GM12878 (cell line): ENCODE data around the gene IRAK2. TPM values are rescaled to one million over a fixed set of nuclear protein-coding genes. Genes with fewer than 3 reads are reported as not detected.

ENCODE experiments used
- ATAC-seq: fragments of 200-7000 bp; cut with Tn5 transposase; 3 replicates; pipeline ENCODE4 v1.9.1; 2020; ENCODE audit warnings: mild to moderate bottlenecking, moderate library complexity
- BruUV-seq: library from RNA; stranded (reverse); fragments of 400-500 nt; replicated peaks from 2 replicates; lab custom pipeline; 2021; lab: Mats Ljungman, UMichigan
- CTCF ChIA-PET: fragments of 300-600 bp; sonication (Branson Sonifier 250); formaldehyde crosslinking; extraction: SDS; loops from one replicate; lab custom pipeline; 2021; ENCODE audit warnings: inconsistent platforms; lab: Yijun Ruan, JAX
- POLR2A ChIA-PET: fragments of 350-600 bp; formaldehyde crosslinking; extraction: SDS; loops from one replicate; lab custom pipeline; 2021; ENCODE audit warnings: inconsistent platforms; lab: Charles Lee
- RAD21 ChIA-PET: fragments of 300-600 bp; sonication (Branson Sonifier 250); formaldehyde crosslinking; loops from one replicate; lab custom pipeline; 2023; ENCODE audit warnings: antibody characterized with exemption; ENCODE audit not compliant: unreplicated experiment; lab: Charles Lee
- SMC1A ChIA-PET: fragments of 300-600 bp; sonication (Branson Sonifier 250); formaldehyde crosslinking; loops from one replicate; lab custom pipeline; 2023; ENCODE audit not compliant: unreplicated experiment, uncharacterized antibody; lab: Charles Lee
- DNase-seq: peaks from one replicate; pipeline ENCODE4 v3.0.0-alpha.2; 2011; ENCODE audit warnings: low read depth, low spot score
- FAIRE-seq: peaks from 3 replicates; lab custom pipeline; 2011; peaks lifted over from hg19 to GRCh38; lab: Jason Lieb, UNC
- H2AFZ ChIP-seq: 2 replicates; pipeline ENCODE4 v1.6.0; 2011; ENCODE audit warnings: low read depth, low read length, control low read depth; ENCODE audit not compliant: control insufficient read depth
- H3K27ac ChIP-seq: 2 replicates; pipeline ENCODE4 v1.5.1; 2011; ENCODE audit warnings: control low read depth; ENCODE audit not compliant: control insufficient read depth, insufficient read depth
- H3K27me3 ChIP-seq, 2 experiments: replicated peaks in 1 of 2; 2 replicates each; pipeline versions ENCODE4 v1.6.0 to v1.6.1; 2011; ENCODE audit warnings: low read length in 1 of 2; ENCODE audit not compliant: control insufficient read depth in 2 of 2, insufficient read depth in 2 of 2
- H3K36me3 ChIP-seq, 2 experiments: 2 replicates each; pipeline ENCODE4 v1.5.1; 2011; ENCODE audit warnings: low read length in 1 of 2; ENCODE audit not compliant: control insufficient read depth in 2 of 2, insufficient read depth in 2 of 2
- H3K4me1 ChIP-seq: 2 replicates; pipeline ENCODE4 v1.6.1; 2011; ENCODE audit warnings: mild to moderate bottlenecking, low read length, moderate library complexity, mixed read lengths; ENCODE audit not compliant: control insufficient read depth, insufficient read depth
- H3K4me2 ChIP-seq: 2 replicates; pipeline ENCODE4 v1.6.0; 2011; ENCODE audit warnings: control low read depth; ENCODE audit not compliant: control insufficient read depth, insufficient read depth
- H3K4me3 ChIP-seq: fragments of 200-600 bp; sonication (generic); 2 replicates; pipeline ENCODE4 v1.5.1; 2016
- H3K79me2 ChIP-seq: 2 replicates; pipeline ENCODE4 v1.6.0; 2011; ENCODE audit warnings: low read length; ENCODE audit not compliant: control insufficient read depth, insufficient read depth
- H3K9ac ChIP-seq: 2 replicates; pipeline ENCODE4 v1.8.0; 2011; ENCODE audit warnings: low read length, control low read depth, mixed read lengths; ENCODE audit not compliant: control insufficient read depth, insufficient read depth
- H3K9me3 ChIP-seq: replicated peaks from 3 replicates; pipeline ENCODE4 v1.5.1; 2011; ENCODE audit warnings: mild to moderate bottlenecking, low read length; ENCODE audit not compliant: control insufficient read depth, insufficient read depth
- H4K20me1 ChIP-seq: 2 replicates; pipeline ENCODE4 v1.6.0; 2011; ENCODE audit not compliant: control insufficient read depth, insufficient read depth
- DPF2 ChIP-seq: fragments of 450-650 bp; IDR thresholded peaks from 2 replicates; pipeline ENCODE4 v1.6.1; 2017; ENCODE audit warnings: mild to moderate bottlenecking
- EED ChIP-seq: sonication (generic); IDR thresholded peaks from 2 replicates; pipeline ENCODE4 v1.6.1; 2016; ENCODE audit warnings: antibody characterized with exemption, low read depth
- MEF2B ChIP-seq: fragments of 450-650 bp; IDR thresholded peaks from 2 replicates; pipeline ENCODE4 v1.6.1; 2018; ENCODE audit warnings: mild to moderate bottlenecking, moderate library complexity; ENCODE audit not compliant: partially characterized antibody, poor library complexity, severe bottlenecking
- MLLT1 ChIP-seq: fragments of 450-650 bp; IDR thresholded peaks from 2 replicates; pipeline ENCODE4 v1.6.1; 2016; ENCODE audit warnings: mild to moderate bottlenecking
- ZBED1 ChIP-seq: IDR thresholded peaks from 2 replicates; pipeline ENCODE4 v1.6.1; 2016; ENCODE audit warnings: borderline replicate concordance
- WGBS: methylation state at CpG from one replicate; pipeline ENCODE4 v1.1.6; 2016; ENCODE audit warnings: low lambda C conversion rate; ENCODE audit not compliant: insufficient replicate concordance, insufficient coverage; ENCODE audit errors: missing lambda C conversion rate; 5-methylcytosine and 5-hydroxymethylcytosine counted together
- in situ Hi-C: fragments of 300-500 bp; cut with MboI; formaldehyde crosslinking; loops from 9 replicates; pipeline ENCODE4 v1.14.3; 2018; ENCODE audit warnings: mixed read lengths
- intact Hi-C: fragments of 100-400 bp; cut with micrococcal nuclease; formaldehyde crosslinking; loops from one replicate; pipeline ENCODE4 v1.14.2; 2022; ENCODE audit not compliant: unreplicated experiment
- polyA plus RNA-seq, 11 experiments: library from polyadenylated mRNA; depleted of rRNA in 4 of 11; unstranded in 6 of 11; stranded (reverse) in 5 of 11; fragments of >200 nt; fragmentation: Nextera tagmentation in 4 of 11; fragmentation: Illumina TruSeq in 1 of 11; extraction: Ambion mirVana in 4 of 11; extraction: Trizol in 1 of 11; gene quantifications; 1 replicate in 1 of 11; 2 replicates in 10 of 11; pipeline versions ENCODE4 v1.2.1 to v1.2.3, GENCODE V29; 2011 to 2016; ENCODE audit warnings: inconsistent platforms in 2 of 11, missing spikeins in 2 of 11, low read depth in 1 of 11
- total RNA-seq, 4 experiments: library from RNA; depleted of rRNA in 3 of 4; stranded (reverse); fragments of >200 nt in 3 of 4; fragmentation: Illumina TruSeq in 1 of 4; extraction: Trizol in 1 of 4; gene quantifications; 2 replicates each; pipeline versions ENCODE4 v1.2.1 to v1.2.3, GENCODE V29; 2013 to 2021
- TF ChIP-seq, protein P1 (sequence below): fragments of 450-650 bp; IDR thresholded peaks from 2 replicates; pipeline ENCODE4 v1.6.1; 2018; ENCODE audit warnings: mild to moderate bottlenecking, low read depth, moderate library complexity; ENCODE audit not compliant: partially characterized antibody

IRAK2 gene
- total and polyA plus RNA-seq, 10 of the 15 experiments (the other 5 are each of a cell fraction or from before 2014, with no cell fraction given), result 0.48 to 5.7 (median 4.5) TPM

DNA sequence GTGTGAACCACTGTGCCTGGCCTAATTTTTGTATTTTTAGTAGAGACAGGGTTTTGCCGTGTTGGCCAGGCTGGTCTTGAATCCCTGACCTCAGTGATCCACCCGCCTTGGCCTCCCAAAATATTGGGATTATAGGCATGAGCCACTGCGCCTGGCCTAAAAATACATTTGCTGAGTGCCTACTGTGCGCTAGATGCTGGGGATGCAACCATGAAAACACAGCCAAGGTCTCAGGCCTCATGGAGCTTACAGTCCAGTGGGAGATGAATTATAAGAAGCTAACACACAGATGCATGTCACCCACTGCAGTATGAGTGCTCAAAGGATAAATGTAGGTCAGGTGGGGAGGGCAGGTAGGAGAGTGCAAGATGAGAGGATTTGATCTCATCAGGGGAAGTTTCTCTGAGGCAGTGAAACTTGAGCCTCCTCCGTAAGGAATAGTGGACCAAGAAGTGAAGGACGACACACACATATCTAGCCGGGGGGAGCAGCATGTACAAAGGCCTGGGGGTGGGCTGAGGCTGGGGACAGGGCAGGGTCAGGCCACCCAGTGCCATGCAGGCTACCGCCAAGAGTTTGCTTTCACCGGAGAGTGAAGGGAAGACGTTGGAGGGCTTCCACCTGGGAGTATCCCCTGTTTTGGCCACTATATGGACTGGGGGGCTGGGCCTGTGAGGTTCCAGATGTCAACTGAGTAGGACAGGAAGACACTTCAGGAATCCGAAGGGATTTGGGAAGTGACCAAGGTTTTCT is 24.3 kb downstream of the IRAK2 start:
- ChIA-PET POLR2A (interaction anchor here (1.1 kb wide), 1 partner anchor 53 kb away, joined by 3 read pairs; no protein-coding TSS in a partner anchor), SMC1A (interaction anchor here (1.2 kb wide), 2 partner anchors 15 to 35 kb away, joined by 3 read pairs; no protein-coding TSS in a partner anchor)
- no peak for FAIRE-seq
- TF ChIP-seq, protein P1, sequence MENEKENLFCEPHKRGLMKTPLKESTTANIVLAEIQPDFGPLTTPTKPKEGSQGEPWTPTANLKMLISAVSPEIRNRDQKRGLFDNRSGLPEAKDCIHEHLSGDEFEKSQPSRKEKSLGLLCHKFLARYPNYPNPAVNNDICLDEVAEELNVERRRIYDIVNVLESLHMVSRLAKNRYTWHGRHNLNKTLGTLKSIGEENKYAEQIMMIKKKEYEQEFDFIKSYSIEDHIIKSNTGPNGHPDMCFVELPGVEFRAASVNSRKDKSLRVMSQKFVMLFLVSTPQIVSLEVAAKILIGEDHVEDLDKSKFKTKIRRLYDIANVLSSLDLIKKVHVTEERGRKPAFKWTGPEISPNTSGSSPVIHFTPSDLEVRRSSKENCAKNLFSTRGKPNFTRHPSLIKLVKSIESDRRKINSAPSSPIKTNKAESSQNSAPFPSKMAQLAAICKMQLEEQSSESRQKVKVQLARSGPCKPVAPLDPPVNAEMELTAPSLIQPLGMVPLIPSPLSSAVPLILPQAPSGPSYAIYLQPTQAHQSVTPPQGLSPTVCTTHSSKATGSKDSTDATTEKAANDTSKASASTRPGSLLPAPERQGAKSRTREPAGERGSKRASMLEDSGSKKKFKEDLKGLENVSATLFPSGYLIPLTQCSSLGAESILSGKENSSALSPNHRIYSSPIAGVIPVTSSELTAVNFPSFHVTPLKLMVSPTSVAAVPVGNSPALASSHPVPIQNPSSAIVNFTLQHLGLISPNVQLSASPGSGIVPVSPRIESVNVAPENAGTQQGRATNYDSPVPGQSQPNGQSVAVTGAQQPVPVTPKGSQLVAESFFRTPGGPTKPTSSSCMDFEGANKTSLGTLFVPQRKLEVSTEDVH, result no peak
- TF ChIP-seq ZBED1 (no peak), MEF2B (no peak), EED (peak; percentile 28; the same call in 1 of the 2 replicates), MLLT1 (no peak), DPF2 (0 out of 2 replicates have a peak, but pooled peaks have one; percentile 35)
- TF ChIP-seq, all 136 proteins: peak for 2
- Histone ChIP-seq H3K4me1 (peaks cover 49% of the 10 kb centered on the region), H3K4me3 (no peak overlapping the region), H3K9ac (no peak overlapping the region), H2AFZ (no peak overlapping the region; the same call in 1 of the 2 replicates), H3K27me3 (no peaks in the 10 kb centered on the region), H3K79me2 (no peaks in the 10 kb centered on the region), H3K27ac (peak overlapping the region; percentile 60; the same call in 1 of the 2 replicates), H3K4me2 (peak overlapping the region; percentile 10), H4K20me1 (no peaks in the 10 kb centered on the region), H3K36me3 (0 out of 4 replicates have a peak, but pooled peaks cover 0 to 4% of the 10 kb centered on the region in 2 experiments), H3K9me3 (no peaks in the 10 kb centered on the region)
- ATAC-seq (no peak), DNase-seq (no peak)
- RAD21 ChIA-PET, result interaction anchor here (1.0 to 1.3 kb wide), 2 partner anchors 26 to 34 kb away, joined by 3 to 5 read pairs; no protein-coding TSS in a partner anchor
- in situ Hi-C loops, result no loop called here
- no TSS peak for BruUV-seq
- 81% methylated on average over 11 of the region's 11 CpGs for WGBS
- CTCF ChIA-PET, result interaction anchor here (1.2 kb wide), 1 partner anchor 23 kb away, joined by 3 read pairs; no protein-coding TSS in a partner anchor
- intact Hi-C loops, result no loop called here
